ENCODE results near the gene AP2B1.

- no peak for TF ChIP-seq CTCF (IDR thresholded peaks at IDR 0.05)
- no peak for TF ChIP-seq POLR2A (IDR thresholded peaks at IDR 0.05)
- TF ChIP-seq EP300 (IDR thresholded peaks at IDR 0.05): no peak
- no peak for TF ChIP-seq POLR2AphosphoS5 (IDR thresholded peaks at IDR 0.05)
Measured at GRCh38 chr17:35655303-35655702, 68.2 kb downstream of the AP2B1 start.
